Amniotic epithelial cell (primary cell): Measurements from ENCODE around the gene NEURL1.
"Not testable (repeated sequence)": the region's sequence is repeated elsewhere in the genome, so short reads cannot be mapped to it uniquely, and the experiment has no call there.

Source experiments
- DNase-seq: peaks from one replicate; pipeline ENCODE4 v3.0.0-alpha.2; 2010; ENCODE audit warnings: low read depth

NEURL1 gene

GRCh38 chr10:103584216-103585010 lies 90.9 kb downstream of the NEURL1 start:
- no peak for DNase-seq

DNA sequence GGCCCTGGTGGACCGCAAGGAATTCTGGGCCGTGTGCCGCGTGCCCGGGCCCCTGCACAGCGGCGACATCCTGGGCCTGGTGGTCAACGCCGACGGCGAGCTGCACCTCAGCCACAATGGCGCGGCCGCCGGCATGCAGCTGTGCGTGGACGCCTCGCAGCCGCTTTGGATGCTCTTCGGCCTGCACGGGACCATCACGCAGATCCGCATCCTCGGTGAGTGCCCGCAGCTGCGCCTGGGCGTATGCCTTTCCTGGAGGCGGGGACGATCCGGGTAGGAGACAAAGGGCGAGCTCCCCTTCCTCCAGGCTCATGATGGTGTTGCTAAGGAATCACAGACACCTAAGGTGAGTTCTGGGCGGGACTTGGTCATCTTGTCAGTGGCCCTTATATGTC lies 91.5 kb downstream of the NEURL1 start:
- DNase-seq = no peak

- DNase-seq = no peak
These were observed 93.6 kb downstream of the NEURL1 start for GRCh38 chr10:103587073-103587472.

DNA sequence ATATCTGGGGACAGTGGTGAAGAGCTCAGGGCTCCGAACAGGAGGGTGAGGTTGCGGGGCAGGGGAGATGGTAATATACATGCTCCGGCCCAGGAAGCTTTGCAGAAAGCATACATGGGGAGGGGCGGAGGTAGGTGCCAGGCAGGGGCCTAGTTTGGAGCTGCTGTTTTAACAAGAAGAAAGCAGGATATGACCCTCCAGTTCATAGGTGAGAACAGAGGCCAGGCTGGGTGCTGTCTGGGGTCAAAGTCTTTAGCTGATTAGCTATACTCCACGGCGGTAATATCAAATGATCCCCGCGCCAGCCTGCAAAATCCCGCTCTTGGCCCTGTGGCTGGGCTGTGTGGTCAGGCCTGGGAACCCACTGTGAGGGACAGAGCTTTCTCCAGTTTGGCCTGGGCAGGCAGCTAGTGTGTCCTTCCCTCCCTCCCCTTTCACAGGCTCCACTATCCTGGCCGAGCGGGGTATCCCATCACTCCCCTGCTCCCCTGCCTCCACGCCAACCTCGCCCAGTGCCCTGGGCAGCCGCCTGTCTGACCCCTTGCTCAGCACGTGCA lies 95.6 kb downstream of the NEURL1 start:
- no peak for DNase-seq

GRCh38 chr10:103590060-103590459 lies 96.6 kb downstream of the NEURL1 start:
- no peak for DNase-seq

DNA sequence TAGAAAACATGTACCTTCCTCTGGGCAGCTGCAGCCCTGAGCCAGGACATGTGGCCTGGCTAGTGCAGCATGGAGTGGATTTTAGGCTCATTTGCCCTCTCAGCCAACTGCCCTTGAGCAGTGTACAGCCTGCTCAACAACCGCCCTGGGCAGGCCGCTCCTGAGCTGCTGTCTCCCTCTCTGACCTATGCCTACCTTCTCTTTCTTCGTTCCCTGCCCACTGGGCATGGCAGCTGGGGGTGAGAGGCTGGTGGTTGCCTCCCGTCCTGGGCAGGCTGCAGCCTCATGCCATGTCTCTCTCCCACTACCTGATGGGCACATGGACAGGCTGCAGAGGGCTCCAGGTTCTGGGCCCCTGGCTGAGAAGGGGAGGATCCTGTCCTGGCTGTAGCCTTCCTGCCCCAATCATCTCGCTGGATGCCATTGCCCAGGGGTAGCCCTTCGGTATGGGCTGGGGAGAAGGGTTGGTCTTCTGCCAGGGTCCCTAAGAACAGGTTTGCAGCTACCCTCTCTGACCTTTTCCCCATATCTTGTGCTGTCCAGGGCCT lies 97.3 kb downstream of the NEURL1 start:
- no peak for DNase-seq

DNA sequence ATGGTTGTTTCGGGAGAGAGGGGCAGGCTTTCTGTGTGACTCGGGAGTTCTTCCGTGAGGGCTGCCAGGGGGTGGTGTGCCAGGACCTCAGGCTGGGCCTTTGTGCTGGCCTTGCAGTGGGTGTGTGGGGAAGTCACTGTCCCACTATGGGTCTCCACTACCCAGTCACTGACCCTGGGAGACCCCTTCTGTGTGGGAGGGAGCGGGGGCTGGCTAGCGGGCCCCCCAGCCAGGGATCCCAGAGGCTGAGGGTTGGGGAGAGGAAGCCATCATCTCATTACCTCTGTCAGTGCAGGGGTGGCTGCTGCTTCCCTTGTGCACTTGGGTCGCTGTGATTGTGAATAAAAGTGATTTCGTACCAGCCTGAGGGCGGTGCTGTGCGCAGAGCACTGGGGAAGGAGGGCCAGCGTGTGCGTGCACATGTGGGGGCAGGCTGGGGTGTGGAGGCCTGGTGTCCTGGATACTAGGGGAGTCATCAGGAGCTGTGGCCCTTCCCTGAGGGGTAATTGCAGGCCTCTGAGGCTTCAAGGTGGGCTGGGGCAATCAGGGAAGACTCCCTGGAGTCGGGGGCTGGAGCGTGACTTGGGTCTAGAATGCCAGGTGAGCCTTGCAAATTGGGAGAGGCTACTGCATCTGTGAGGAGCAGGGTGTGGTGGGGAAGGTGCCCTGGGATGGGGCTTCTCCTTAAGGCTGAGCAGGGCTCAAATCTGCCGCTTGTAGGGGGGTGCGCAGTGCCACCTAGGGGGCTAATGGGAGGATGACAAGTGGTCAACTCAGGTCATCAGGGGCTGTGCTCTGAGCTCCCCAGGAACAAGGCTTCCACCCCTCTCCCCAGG lies 98.9 kb downstream of the NEURL1 start:
- DNase-seq = no peak

GRCh38 chr10:103593022-103593570 lies 99.6 kb downstream of the NEURL1 start:
- no peak for DNase-seq

DNA sequence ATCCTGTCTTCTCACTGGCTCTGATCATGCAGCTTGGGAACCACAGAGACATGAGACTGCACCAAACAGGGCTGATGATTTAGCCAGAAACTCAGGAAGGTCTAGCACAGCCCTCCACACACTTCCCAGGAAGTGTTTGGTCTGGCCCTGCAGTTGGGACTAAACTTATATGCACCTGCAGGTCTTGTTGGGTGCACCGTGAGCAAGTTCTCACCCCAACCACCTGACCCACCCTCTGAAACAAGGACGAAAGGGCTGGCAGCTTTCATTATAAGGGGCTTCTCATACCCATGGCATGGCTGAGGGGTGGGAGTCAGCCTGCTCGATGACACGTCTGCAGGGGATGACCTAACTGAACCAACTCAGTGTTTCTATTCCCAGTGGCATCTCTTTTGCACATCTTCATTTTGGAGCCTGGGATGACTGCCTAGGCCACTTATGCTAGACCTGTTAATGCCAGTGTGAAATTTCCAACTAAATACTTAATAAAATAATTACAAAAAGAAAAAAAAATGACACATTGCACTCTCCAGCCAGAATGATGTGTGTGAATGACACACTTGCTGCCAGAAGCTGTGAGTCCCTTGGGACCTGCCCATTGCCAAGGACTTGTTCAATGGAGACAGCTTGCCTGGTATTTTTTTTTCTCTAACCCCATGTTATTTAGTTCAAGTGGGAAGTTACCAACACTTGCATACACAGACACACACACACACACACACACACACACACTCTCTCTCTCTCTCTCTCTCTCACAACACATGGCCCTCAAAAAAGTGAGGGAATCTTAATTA lies 102.6 kb downstream of the NEURL1 start:
- DNase-seq = no peak

- DNase-seq = no peak
These were observed 103.5 kb downstream of the NEURL1 start for GRCh38 chr10:103597003-103597402.

- DNase-seq = peak; percentile 78
These were observed 105.2 kb downstream of the NEURL1 start for GRCh38 chr10:103598654-103599115.

DNA sequence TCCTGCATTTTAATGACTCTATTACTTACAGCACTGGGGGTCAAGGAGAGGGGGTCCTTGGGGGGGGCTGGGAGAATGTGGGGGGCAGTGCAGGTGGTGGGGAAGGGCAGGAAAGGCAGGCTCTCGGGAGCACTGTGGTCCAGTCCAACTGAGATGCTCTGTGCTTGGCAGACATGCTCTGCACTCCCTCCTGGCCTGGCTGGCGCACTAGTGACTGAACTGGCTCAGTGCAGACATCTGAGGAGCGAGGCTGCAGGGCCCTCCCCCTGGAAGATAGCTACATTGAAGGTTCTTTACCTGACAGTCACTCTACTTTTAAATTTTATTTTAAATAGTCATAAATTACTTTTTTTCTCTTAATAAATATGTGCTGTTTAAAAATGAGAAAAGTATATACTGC lies 105.7 kb downstream of the NEURL1 start:
- no peak for DNase-seq

DNA sequence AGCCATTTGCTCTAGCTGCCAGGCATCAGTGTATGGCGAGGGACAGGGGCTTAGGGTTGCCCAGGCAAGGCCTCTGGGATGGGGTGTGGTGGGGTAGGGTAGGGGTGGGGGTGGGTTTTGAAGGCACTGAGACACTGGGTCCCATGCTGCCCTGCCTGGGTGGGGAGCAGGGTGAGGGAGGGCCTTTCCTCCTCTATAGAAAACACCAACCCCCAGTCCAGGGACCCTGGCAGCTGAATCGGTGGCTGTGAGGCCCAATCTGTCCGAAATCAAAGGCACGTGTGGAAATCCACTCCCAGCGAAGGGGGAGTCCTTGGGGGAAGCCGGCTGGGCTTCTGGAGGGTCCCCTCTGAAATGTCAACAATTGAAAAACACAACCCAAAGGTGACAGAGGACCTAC lies 106.4 kb downstream of the NEURL1 start:
- DNase-seq = no peak

DNA sequence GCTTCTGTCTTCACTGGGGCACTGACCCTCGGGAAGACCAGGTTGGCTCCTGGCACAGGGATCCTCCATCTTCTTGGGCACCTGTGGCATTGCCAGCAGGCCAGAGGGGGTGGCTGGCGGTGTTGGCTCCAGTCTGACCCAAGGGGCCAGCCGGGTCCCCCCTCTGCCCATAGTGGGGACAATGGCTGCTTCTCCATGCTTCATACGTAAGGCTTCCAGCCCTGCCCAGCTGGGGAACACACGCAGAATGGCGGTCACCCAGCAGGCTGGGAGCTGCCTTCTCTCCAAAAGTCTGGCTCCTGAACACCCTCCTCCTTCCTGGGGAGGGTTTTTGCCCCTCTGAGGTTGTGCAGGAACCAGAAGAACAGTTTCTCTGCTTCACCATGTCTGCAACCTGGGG lies 106.8 kb downstream of the NEURL1 start:
- DNase-seq = no peak

DNA sequence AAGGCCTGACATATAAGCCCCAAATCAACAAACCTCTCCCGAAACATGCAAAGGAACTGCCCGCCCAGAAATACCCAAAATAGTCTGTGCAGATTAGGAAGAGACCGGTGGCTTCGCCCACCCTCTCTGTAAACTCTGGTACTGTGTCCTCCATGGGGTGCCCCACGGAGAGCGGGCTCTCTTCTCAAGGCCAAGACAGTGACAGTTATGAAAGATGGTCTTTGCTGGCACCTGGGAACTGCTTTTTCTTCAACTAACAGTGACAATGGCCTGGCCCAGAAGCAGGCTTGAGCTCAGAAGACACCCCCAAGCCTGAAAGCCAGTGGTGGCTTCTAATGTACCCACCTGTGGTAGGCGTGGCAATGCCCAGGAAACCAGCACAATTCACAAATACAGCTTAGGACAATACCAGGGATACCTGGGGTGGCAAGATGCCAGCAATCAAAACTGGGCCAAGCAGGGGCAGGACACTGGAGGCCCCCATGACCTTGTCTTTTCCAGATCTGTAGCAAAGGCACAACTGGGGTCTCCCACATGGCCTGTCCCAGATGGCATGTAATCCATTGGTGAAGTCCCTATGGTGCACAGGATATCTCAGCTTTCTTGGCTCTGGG lies 107.6 kb downstream of the NEURL1 start:
- DNase-seq = no peak

- no peak for DNase-seq
These were observed 108.7 kb downstream of the NEURL1 start for GRCh38 chr10:103602028-103602851.

GRCh38 chr10:103602852-103603155 lies 109.3 kb downstream of the NEURL1 start:
- DNase-seq = no peak

GRCh38 chr10:103603382-103603781 lies 109.9 kb downstream of the NEURL1 start:
- no peak for DNase-seq

DNA sequence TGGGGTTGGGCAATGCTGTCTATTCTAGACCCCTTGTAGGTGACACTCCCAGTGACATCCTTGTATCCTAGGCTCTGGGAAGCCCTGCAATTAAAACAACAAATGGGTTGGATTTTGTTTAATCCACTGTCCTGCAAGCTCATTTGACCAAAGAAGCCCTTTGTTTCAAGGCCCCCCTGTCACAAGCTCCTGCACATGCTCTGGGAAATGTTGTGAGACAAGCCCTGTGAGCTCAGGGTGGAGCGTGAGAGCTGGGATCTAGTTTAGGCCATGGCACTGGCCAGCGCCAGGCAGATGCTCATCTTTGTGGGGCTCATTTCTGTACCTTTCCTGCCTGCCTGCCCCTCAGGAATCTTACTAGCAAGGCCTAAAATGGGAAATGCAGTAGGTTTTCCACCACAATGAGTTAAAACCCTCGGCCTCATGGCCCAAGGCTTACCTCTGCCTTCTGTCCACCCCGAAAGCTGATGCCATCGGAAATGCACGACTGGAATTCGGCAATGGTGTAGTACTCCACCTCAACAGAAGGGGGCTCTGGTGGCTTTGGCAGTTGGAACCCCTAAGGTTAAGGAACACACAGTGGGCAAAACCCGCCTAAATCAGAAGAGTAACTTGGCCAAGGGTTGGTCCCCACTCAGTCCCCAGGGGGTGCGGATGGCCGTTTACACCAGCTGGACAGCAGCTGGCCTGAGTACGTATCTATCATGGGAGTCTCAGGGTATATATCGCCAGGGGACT lies 112.0 kb downstream of the NEURL1 start:
- DNase-seq = peak; percentile 48

DNA sequence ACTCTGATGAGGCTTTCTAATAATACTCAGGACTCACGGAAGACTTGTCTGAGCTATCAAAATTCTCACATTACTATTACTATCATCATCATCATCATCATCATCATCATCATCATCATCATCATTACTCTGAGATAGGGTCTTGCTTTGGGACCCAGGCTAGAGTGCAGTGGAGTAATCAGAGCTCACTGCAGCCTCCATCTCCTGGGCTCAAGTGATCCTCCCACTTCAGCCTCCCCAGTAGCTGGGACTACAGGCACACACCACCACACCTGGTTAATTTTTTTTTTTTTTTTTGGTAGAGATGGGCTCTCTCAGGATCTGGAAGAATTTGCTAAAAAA lies 112.6 kb downstream of the NEURL1 start:
- DNase-seq = not testable (repeated sequence)
